Osteoblast (primary cell): Measurements from ENCODE around the gene MAGEA10. TPM values are rescaled to one million over a fixed set of nuclear protein-coding genes. Genes with fewer than 3 reads are reported as not detected.
"Not testable (repeated sequence)": the region's sequence is repeated elsewhere in the genome, so short reads cannot be mapped to it uniquely, and the experiment has no call there.

Source experiments
- DNase-seq: peaks from one replicate; pipeline ENCODE4 v3.0.0; 2011; ENCODE audit warnings: low spot score, mixed read lengths; ENCODE audit not compliant: insufficient read length; ENCODE audit errors: missing footprints
- H2AFZ ChIP-seq: 2 replicates; pipeline ENCODE4 v1.6.0; 2011; ENCODE audit warnings: mild to moderate bottlenecking, low read length
- H3K27ac ChIP-seq: 2 replicates; pipeline ENCODE4 v1.5.1; 2011; ENCODE audit warnings: mild to moderate bottlenecking, low read depth, low read length, moderate library complexity
- H3K27me3 ChIP-seq: 2 replicates; pipeline ENCODE4 v1.6.0; 2012; ENCODE audit warnings: mild to moderate bottlenecking, control low read depth, inconsistent platforms, low read length, moderate library complexity; ENCODE audit not compliant: insufficient read depth
- H3K36me3 ChIP-seq: 2 replicates; pipeline ENCODE4 v1.5.1; 2011; ENCODE audit warnings: mild to moderate bottlenecking, low read length, control low read depth, moderate library complexity; ENCODE audit not compliant: insufficient read depth
- H3K4me1 ChIP-seq: 2 replicates; pipeline ENCODE4 v1.5.1; 2011; ENCODE audit warnings: mild to moderate bottlenecking, low read length, control low read depth, moderate library complexity; ENCODE audit not compliant: insufficient read depth
- H3K4me2 ChIP-seq: 2 replicates; pipeline ENCODE4 v1.6.0; 2011; ENCODE audit warnings: mild to moderate bottlenecking, low read length; ENCODE audit not compliant: insufficient read depth
- H3K4me3 ChIP-seq: fragments of 200-600 bp; sonication (generic); 3 replicates; pipeline ENCODE4 v1.5.1; 2012; ENCODE audit warnings: mild to moderate bottlenecking, low read length, inconsistent platforms; ENCODE audit not compliant: insufficient read depth
- H3K79me2 ChIP-seq: 2 replicates; pipeline ENCODE4 v1.6.0; 2012; ENCODE audit warnings: mild to moderate bottlenecking, low read length, control low read depth, inconsistent platforms; ENCODE audit not compliant: insufficient read depth
- H3K9me3 ChIP-seq: 2 replicates; pipeline ENCODE4 v1.5.1; 2011; ENCODE audit warnings: low read depth, low read length, control low read depth
- H4K20me1 ChIP-seq: 2 replicates; pipeline ENCODE4 v1.6.0; 2012; ENCODE audit warnings: mild to moderate bottlenecking, low read length, control low read depth; ENCODE audit not compliant: insufficient read depth
- total RNA-seq: library from RNA; depleted of rRNA; stranded (reverse); fragments of >200 nt; gene quantifications from 2 replicates; pipeline ENCODE4 v1.2.3, GENCODE V29; 2012
- TF ChIP-seq, protein P1 (sequence below): IDR thresholded peaks from 2 replicates; pipeline ENCODE4 v1.5.1; 2011; ENCODE audit warnings: mild to moderate bottlenecking, low read depth, low read length, moderate library complexity; ENCODE audit errors: extremely low read depth

The MAGEA10 gene
- total RNA-seq: not detected in 2 replicates

DNA sequence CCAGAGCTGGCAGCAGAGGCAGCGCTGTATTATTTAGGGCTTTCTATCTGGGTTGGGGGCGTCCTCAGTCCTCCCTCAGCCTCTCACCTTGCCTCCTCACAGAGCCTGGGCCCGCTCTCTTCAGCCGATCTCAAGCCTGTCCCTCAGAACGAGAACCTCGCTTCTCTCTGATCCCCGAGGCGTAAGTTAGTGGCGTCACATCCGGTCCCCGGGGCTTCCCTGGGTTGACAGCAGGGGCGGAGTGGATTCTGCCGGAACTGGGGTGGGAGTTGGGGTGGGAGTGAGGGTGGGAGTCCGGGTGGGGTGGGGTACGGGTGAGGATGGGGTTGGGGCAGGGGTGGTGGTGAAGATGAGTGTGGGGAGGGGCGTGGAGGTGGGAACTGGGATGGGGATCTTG is at the start of gene MAGEA10:
TSS of gene MAGEA10 (minus strand) at position 190 of the 397 bp plus-strand sequence. CDS start 2,957 bp downstream, outside the sequence.
- Histone ChIP-seq H3K36me3 (no peaks in the 10 kb centered on the region), H3K4me1 (no peaks in the 10 kb centered on the region), H3K27me3 (no peaks in the 10 kb centered on the region), H3K4me2 (no peak within 1 kb of the TSS), H2AFZ (no peak within 1 kb of the TSS), H4K20me1 (no peaks in the 10 kb centered on the region), H3K79me2 (no peaks in the 10 kb centered on the region), H3K4me3 (no peak within 1 kb of the TSS), H3K9me3 (no peaks in the 10 kb centered on the region), H3K27ac (no peak within 1 kb of the TSS)
- no peak for DNase-seq
- TF ChIP-seq, protein P1, sequence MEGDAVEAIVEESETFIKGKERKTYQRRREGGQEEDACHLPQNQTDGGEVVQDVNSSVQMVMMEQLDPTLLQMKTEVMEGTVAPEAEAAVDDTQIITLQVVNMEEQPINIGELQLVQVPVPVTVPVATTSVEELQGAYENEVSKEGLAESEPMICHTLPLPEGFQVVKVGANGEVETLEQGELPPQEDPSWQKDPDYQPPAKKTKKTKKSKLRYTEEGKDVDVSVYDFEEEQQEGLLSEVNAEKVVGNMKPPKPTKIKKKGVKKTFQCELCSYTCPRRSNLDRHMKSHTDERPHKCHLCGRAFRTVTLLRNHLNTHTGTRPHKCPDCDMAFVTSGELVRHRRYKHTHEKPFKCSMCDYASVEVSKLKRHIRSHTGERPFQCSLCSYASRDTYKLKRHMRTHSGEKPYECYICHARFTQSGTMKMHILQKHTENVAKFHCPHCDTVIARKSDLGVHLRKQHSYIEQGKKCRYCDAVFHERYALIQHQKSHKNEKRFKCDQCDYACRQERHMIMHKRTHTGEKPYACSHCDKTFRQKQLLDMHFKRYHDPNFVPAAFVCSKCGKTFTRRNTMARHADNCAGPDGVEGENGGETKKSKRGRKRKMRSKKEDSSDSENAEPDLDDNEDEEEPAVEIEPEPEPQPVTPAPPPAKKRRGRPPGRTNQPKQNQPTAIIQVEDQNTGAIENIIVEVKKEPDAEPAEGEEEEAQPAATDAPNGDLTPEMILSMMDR: no peak

DNA sequence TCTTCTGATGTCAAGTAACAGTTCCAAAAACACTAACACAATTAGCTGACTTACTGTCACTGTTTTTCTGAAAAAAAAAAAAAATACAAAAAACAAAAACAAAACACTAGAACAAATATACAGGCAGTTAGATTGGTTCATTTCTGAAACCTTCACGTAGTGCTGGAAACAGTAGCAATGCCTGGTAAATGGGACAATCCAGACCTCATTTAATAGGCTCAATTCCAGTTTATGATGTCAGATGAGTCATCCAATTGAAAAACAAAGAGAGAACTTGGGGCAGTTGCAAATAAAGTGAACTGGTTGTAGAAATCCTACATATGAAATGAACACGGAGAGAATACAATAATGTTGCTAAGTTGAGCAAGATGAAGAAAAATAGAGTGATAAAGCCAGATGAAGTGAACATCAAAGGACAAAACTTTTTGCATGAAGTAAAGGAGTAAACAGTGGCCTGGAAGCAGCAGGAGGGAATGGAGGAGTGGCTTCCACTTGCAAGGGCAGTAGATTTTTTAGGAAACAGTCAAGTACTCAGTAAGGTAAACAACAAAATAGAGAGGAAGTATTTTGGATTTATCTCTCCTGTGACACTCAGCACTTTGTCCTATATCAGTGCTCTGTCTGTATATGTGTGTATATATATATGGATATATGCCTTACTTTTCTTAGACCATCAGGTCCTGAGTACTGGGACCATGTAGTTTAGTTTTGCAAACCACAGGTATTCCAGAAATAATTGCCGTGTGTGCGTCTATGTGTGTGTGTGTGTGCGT is 39.3 kb upstream of the MAGEA10 start:
- Histone ChIP-seq H3K36me3 (no peaks in the 10 kb centered on the region), H2AFZ (no peak overlapping the region), H3K4me3 (no peak overlapping the region), H3K79me2 (no peaks in the 10 kb centered on the region), H3K4me1 (no peaks in the 10 kb centered on the region), H3K4me2 (no peak overlapping the region), H3K27ac (no peak overlapping the region), H3K9me3 (no peaks in the 10 kb centered on the region), H3K27me3 (no peaks in the 10 kb centered on the region), H4K20me1 (no peaks in the 10 kb centered on the region)
- no peak for DNase-seq
- TF ChIP-seq, protein P1: no peak

DNA sequence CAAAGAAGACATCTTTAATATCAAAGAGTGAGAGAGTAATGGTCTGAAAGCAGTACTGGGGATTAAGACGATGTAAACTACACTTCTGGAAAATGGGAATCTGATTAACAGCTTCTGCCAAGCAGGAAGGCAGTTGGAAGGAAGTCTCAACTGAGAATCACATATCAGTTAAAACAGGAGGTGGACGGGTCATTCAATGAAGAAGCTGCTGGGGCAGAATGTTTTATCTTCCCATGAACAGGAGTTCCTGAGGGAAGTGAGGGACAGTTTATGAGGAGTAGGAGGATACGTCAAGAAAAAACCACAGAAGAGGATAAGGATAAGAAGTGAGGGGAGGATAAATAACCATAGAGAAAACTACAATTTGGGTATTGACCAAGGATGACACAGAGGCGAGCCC is 38.7 kb upstream of the MAGEA10 start:
- Histone ChIP-seq H3K4me2 (no peak overlapping the region), H2AFZ (no peak overlapping the region), H3K9me3 (no peaks in the 10 kb centered on the region), H4K20me1 (no peaks in the 10 kb centered on the region), H3K4me1 (no peaks in the 10 kb centered on the region), H3K4me3 (no peak overlapping the region), H3K36me3 (no peaks in the 10 kb centered on the region), H3K27me3 (no peaks in the 10 kb centered on the region), H3K79me2 (no peaks in the 10 kb centered on the region), H3K27ac (no peak overlapping the region)
- no peak for DNase-seq
- TF ChIP-seq, protein P1: no peak

DNA sequence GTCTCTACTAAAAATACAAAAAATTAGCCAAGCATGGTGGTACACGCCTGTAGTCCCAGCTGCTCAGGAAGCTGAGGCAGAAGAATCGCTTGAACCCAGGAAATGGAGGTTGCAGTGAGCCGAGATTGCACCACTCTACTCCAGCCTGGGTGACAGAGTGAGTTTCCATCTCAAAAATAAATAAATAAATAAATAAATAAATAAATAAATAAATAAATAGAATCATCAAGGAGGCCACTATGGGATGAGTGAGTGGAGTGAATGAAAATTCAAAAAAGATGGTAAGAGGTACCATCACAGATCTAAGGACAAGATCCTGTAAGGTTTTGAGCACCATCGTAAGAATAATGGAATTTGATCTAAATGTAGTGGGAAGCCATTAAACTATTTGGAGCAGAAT is 37.5 kb upstream of the MAGEA10 start:
- not testable (repeated sequence) for H2AFZ ChIP-seq, H3K4me1 ChIP-seq, H3K27ac ChIP-seq, H3K4me3 ChIP-seq, H3K36me3 ChIP-seq, H3K79me2 ChIP-seq, H3K4me2 ChIP-seq, H3K27me3 ChIP-seq, H3K9me3 ChIP-seq, DNase-seq, H4K20me1 ChIP-seq

DNA sequence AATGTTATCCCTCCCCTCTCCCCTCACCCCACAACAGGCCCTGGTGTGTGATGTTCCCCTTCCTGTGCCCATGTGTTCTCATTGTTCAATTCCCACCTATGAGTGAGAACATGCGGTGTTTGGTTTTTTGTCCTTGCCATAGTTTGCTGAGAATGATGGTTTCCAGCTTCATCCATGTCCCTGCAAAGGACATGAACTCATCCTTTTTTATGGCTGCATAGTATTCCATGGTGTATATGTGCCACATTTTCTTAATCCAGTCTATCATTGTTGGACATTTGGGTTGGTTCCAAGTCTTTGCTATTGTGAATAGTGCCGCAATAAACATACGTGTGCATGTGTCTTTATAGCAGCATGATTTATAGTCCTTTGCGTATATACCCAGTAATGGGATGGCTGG is 35.5 kb upstream of the MAGEA10 start:
- H3K27me3 ChIP-seq, H3K4me3 ChIP-seq, H3K79me2 ChIP-seq, H4K20me1 ChIP-seq, H2AFZ ChIP-seq, H3K36me3 ChIP-seq, H3K27ac ChIP-seq, DNase-seq, H3K4me2 ChIP-seq, H3K4me1 ChIP-seq, H3K9me3 ChIP-seq: not testable (repeated sequence)
